ENCODE measurements around the gene RGR.

RGR gene

GRCh38 chr10:84208023-84208422 is 36.8 kb upstream of the RGR start:
- no peak for TF ChIP-seq ZNF274 (IDR thresholded peaks at IDR 0.05; ENCODE audit: low read depth, low read length)
- no peak overlapping the region for H3K4me3 ChIP-seq (ENCODE audit: low read length)

DNA sequence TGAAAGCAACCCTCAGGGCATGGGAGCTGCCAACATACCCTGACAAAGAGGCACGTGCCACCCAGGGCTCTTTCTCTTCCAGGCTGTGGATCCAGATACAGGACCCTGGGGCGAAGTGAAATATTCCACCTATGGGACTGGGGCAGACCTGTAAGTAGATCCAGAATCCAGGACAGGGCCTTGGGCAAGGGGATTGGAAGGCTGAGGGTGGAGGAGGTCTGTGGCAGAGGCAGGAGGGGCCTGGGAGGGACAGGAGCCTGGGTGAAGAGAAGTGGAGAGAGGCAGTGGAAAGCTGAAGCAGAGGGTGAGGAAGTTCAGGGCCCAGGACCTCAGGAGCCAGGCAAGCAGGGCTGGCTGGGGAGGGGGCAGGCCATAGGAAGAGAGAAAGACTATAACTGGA is 33.3 kb upstream of the RGR start:
- no peak overlapping the region for H3K4me3 ChIP-seq (ENCODE audit: low read length)
- no peak for TF ChIP-seq ZNF274 (IDR thresholded peaks at IDR 0.05; ENCODE audit: low read depth, low read length)

DNA sequence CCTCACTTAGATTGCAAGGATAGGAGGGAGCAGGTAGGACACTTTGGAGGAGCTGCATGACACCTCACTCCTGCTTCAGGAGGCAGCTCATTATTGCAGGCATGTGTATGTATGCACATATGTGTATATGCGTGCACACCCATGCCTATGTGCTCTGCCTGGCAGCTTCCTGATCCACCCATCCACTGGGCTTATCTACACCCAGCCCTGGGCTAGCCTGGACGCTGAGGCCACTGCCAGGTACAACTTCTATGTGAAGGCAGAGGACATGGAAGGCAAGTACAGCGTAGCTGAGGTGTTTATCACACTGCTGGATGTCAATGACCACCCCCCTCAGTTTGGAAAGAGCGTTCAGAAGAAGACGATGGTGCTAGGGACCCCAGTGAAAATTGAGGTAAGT is 32.8 kb upstream of the RGR start:
- TF ChIP-seq ZNF274 (IDR thresholded peaks at IDR 0.05; ENCODE audit: low read depth, low read length): no peak
- H3K4me3 ChIP-seq (ENCODE audit: low read length): no peak overlapping the region

DNA sequence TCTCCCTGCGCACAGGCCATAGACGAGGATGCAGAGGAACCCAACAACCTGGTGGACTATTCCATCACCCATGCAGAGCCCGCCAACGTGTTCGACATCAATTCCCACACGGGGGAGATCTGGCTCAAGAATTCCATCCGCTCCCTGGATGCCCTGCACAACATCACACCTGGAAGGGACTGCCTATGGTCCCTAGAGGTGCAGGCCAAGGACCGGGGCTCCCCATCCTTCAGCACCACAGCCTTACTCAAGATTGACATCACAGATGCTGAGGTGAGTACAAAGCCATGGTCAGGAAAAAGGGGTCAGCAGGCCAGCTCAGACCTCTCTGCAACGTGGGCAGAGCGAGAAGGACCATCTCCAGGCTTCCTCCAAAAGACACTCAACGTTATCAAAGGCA is 31.8 kb upstream of the RGR start:
- no peak overlapping the region for H3K4me3 ChIP-seq (ENCODE audit: low read length)

DNA sequence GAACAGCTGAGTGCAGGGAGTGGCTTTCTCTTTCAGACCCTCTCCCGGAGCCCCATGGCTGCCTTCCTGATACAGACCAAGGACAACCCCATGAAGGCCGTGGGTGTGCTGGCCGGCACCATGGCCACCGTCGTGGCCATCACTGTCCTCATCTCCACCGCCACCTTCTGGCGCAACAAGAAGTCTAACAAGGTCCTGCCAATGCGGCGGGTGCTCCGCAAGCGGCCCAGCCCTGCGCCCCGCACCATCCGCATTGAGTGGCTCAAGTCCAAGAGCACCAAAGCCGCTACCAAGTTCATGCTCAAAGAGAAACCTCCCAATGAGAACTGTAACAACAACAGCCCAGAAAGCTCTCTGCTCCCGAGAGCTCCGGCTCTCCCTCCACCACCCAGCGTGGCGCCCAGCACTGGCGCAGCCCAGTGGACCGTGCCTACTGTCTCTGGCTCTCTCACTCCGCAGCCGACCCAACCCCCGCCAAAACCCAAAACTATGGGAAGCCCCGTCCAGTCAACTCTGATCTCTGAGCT is 30.7 kb upstream of the RGR start:
- TF ChIP-seq ZNF274 (IDR thresholded peaks at IDR 0.05; ENCODE audit: low read depth, low read length): no peak
- no peak overlapping the region for H3K4me3 ChIP-seq (ENCODE audit: low read length)

More for the DNA sequence above, 31.8 kb upstream of the RGR start:
- TF ChIP-seq ZNF274 (IDR thresholded peaks at IDR 0.05; ENCODE audit: low read depth, low read length): no peak

- TF ChIP-seq ZNF274 (IDR thresholded peaks at IDR 0.05; ENCODE audit: low read depth, low read length): no peak
- H3K4me3 ChIP-seq (ENCODE audit: low read length): no peak overlapping the region
Observed at GRCh38 chr10:84214612-84215235, 30.1 kb upstream of the RGR start.

DNA sequence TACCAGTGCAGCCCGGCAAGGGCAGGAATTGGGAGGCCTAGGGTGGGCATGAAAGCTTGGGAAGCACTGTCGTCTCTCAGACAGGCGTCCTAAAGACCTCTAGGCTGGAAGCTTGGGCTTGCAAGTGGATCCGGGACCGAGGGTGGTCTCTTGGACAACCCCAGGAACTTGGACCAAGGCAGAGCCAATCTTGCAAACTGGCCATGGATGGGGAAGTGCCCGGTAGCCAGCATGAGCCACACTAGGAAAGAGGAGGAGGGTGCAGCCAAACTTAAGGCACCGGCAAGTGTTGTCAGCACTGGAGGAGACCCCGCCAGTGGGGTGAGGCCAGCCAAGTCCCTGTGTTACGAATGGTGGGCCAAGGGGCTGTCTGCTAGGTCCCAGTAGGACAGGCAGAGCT is 28.0 kb upstream of the RGR start:
- no peak for TF ChIP-seq ZNF274 (IDR thresholded peaks at IDR 0.05; ENCODE audit: low read depth, low read length)
- no peak overlapping the region for H3K4me3 ChIP-seq (ENCODE audit: low read length)

GRCh38 chr10:84217746-84218145 is 27.1 kb upstream of the RGR start:
- TF ChIP-seq ZNF274 (IDR thresholded peaks at IDR 0.05; ENCODE audit: low read depth, low read length): no peak
- no peak overlapping the region for H3K4me3 ChIP-seq (ENCODE audit: low read length)

DNA sequence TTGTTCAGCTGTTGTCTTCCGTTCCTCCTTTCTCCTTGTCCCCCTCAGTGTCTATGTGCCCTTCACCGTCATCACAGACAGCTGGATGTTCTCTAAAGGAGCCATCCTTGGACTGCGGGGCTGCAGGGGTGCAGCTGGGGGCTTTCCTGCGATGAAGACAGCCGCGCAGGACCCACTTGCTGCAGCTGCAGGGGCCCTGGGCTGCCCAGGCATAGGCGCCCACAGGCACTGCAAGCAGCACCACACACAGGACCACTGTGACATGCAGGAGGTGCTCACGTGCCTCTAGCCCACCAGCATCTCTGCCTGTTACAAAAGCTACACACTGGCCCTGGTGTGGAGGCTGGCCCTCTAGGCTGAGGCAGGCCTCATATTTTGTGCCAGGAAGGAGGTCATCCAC is 22.9 kb upstream of the RGR start:
- no peak for TF ChIP-seq ZNF274 (IDR thresholded peaks at IDR 0.05; ENCODE audit: low read depth, low read length)
- no peak overlapping the region for H3K4me3 ChIP-seq (ENCODE audit: low read length)

GRCh38 chr10:84224411-84225028 is 20.3 kb upstream of the RGR start:
- no peak overlapping the region for H3K4me3 ChIP-seq (ENCODE audit: low read length)
- no peak for TF ChIP-seq ZNF274 (IDR thresholded peaks at IDR 0.05; ENCODE audit: low read depth, low read length)

DNA sequence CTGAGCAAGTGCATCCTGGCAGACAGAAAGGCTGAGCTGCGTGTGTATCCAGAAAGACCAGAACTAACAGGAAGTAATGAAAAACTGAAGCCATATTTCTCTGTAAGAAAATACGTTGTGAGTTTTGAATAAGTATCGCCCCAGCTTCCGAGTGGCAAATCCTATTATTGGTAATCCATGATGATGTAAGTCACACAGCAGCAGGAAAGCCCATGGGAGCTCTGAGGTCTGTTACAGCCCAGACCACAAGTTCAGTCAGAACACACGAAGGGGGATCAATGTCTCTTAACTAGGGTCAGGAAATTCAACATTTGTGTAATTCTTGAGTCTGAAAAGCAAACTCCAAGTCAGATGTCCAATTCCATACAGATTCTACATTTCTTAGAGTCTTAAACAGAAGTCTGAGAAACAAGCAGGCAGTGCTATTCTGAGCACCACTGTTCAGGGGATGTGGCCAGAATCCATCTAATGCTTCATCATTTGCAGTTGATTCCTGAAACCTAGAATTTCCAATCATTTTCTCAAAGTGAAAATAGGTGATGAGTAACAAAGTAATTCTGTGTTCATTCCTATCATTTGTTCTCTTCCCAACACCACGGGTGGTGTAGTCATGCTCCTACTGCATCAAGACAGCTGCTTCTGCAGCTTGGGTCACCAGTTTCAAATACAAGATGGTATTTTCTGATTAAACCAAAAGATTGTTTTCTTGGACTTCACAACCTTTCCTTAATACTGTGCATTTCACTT is 19.3 kb upstream of the RGR start, which contains the start of gene LRIT2:
LRIT2 (minus strand) TSS at position 118 of the 747 bp plus-strand sequence; CDS start at position 94, 24 bp downstream.
- TF ChIP-seq ZNF274 (IDR thresholded peaks at IDR 0.05; ENCODE audit: low read depth, low read length): no peak
- no peak within 1 kb of the TSS for H3K4me3 ChIP-seq (ENCODE audit: low read length)

- no peak for TF ChIP-seq ZNF274 (IDR thresholded peaks at IDR 0.05; ENCODE audit: low read depth, low read length)
- H3K4me3 ChIP-seq (ENCODE audit: low read length): no peak overlapping the region
Observed at GRCh38 chr10:84226616-84227015, 18.2 kb upstream of the RGR start.

DNA sequence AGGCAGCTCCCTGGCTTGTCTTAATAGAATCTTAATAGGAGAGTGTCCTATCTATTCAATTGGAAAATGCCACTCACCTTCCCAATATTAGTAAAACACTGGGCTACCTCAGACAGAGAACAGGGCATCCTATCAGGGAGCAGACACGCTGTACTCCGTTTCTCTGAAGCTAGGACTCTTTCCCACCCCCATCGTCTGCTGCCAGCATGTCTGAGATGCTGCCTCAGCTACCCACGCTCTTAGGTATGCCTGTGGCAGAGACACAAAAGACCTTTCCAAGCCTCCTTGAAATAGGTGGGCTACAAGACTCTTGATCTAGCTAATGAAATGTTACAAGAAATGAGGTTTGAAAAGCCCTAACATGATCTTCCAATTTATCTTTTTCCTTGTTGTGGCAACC is 17.0 kb upstream of the RGR start:
- no peak for TF ChIP-seq ZNF274 (IDR thresholded peaks at IDR 0.05; ENCODE audit: low read depth, low read length)
- H3K4me3 ChIP-seq (ENCODE audit: low read length): no peak overlapping the region

DNA sequence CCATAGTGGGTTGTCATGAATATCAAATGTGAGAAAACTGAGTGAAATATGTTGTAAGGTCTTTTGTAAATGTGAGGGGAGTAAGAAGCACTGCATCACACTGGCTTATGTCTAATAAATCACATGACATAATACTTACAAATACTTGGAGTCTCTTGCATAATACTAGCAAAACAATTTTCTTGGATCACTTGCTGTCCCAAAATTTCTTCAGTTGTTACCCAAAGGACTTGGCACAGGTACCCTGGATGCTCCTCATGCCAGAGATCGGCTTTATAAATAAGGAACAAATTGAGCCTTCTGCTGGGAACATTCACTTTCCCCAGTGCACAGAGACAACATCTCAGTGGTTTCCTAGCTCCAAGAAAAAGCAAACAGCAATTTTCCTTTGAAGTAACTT is 14.5 kb upstream of the RGR start:
- TF ChIP-seq ZNF274 (IDR thresholded peaks at IDR 0.05; ENCODE audit: low read depth, low read length): no peak
- H3K4me3 ChIP-seq (ENCODE audit: low read length): no peak overlapping the region

DNA sequence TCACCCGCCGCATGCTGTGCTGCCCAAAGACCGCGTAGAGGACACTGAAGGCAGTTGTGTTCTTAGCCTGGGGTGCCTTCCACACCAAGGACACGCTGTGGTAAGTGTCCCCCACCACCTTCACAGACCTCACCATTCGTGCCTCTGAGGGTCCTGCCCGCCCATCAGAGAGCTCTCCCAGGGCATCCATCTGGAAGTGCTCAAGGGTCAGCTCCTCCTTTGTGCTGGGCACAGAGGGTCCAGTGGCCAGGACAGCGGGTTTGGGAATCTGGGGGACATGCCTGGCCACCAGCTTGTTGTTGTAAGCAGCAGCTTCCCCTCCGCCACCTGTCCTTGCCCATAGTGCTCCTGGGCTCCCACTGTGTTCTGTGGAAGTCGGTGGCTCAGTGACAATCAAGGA is 12.5 kb upstream of the RGR start:
- no peak overlapping the region for H3K4me3 ChIP-seq (ENCODE audit: low read length)
- TF ChIP-seq ZNF274 (IDR thresholded peaks at IDR 0.05; ENCODE audit: low read depth, low read length): no peak
